Ishikawa (cell line): Measurements from ENCODE around the gene TMC5.

Experiments
- CEBPB ChIP-seq: IDR thresholded peaks from 2 replicates; pipeline ENCODE4 v1.6.1; 2012
- CREB1 ChIP-seq: IDR thresholded peaks from 2 replicates; pipeline ENCODE4 v1.6.1; 2012; ENCODE audit warnings: low read depth
- EP300 ChIP-seq: IDR thresholded peaks from 2 replicates; pipeline ENCODE4 v1.6.1; 2012; ENCODE audit warnings: borderline replicate concordance
- FOXM1 ChIP-seq: IDR thresholded peaks from 2 replicates; pipeline ENCODE4 v1.6.1; 2012; ENCODE audit warnings: low read depth, borderline replicate concordance
- MAX ChIP-seq: IDR thresholded peaks from 2 replicates; pipeline ENCODE4 v1.6.1; 2012
- NFIC ChIP-seq: IDR thresholded peaks from 2 replicates; pipeline ENCODE4 v1.6.1; 2012
- RAD21 ChIP-seq: IDR thresholded peaks from 2 replicates; pipeline ENCODE4 v1.6.1; 2012; ENCODE audit warnings: low read depth
- REST ChIP-seq: IDR thresholded peaks from 2 replicates; pipeline ENCODE4 v1.6.1; 2012; ENCODE audit warnings: low read depth, mild to moderate bottlenecking
- TAF1 ChIP-seq: IDR thresholded peaks from 2 replicates; pipeline ENCODE4 v1.6.1; 2012; ENCODE audit warnings: low read depth, mild to moderate bottlenecking
- TCF12 ChIP-seq: IDR thresholded peaks from 2 replicates; pipeline ENCODE4 v1.6.1; 2012; ENCODE audit warnings: low read depth
- TEAD4 ChIP-seq: IDR thresholded peaks from 2 replicates; pipeline ENCODE4 v1.6.1; 2012
- USF1 ChIP-seq: IDR thresholded peaks from 2 replicates; pipeline ENCODE4 v1.6.1; 2012
- YY1 ChIP-seq: IDR thresholded peaks from 2 replicates; pipeline ENCODE4 v1.6.1; 2012; ENCODE audit warnings: low read depth
- ZBTB7A ChIP-seq: IDR thresholded peaks from 2 replicates; pipeline ENCODE4 v1.6.1; 2012; ENCODE audit warnings: low read depth

The TMC5 gene

GRCh38 chr16:19380328-19380727 is 37.4 kb upstream of the TMC5 start:
- TF ChIP-seq USF1: no peak
- TF ChIP-seq ZBTB7A: no peak
- TF ChIP-seq CEBPB: no peak
- no peak for TF ChIP-seq TAF1
- TF ChIP-seq TEAD4: no peak

- TF ChIP-seq TEAD4 (no peak), CEBPB (peak; percentile 35; the same call in 1 of the 2 replicates)
Observed at GRCh38 chr16:19382084-19382801, 35.4 kb upstream of the TMC5 start.

GRCh38 chr16:19382887-19383816 is 34.5 kb upstream of the TMC5 start:
- TF ChIP-seq TEAD4: no peak
- TF ChIP-seq MAX: no peak
- 0 out of 2 replicates have a peak, but pooled peaks have one; percentile 19 for TF ChIP-seq YY1
- peak; percentile 61 for TF ChIP-seq NFIC
- TF ChIP-seq CREB1: no peak

- no peak for TF ChIP-seq CEBPB
- TF ChIP-seq TEAD4: peak; percentile 82; the same call in 1 of the 2 replicates
- TF ChIP-seq TCF12: peak; percentile 97
- peak; percentile 79 for TF ChIP-seq NFIC
- TF ChIP-seq USF1: no peak
- TF ChIP-seq CREB1: no peak
- TF ChIP-seq ZBTB7A: no peak
- TF ChIP-seq EP300: peak; percentile 77
- no peak for TF ChIP-seq REST
- TF ChIP-seq MAX: 0 out of 2 replicates have a peak, but pooled peaks have one; percentile 35
- no peak for TF ChIP-seq RAD21
- no peak for TF ChIP-seq TAF1
Observed at GRCh38 chr16:19384656-19385055, 33.0 kb upstream of the TMC5 start.

- TF ChIP-seq CEBPB (no peak), ZBTB7A (no peak), YY1 (no peak)
Observed at GRCh38 chr16:19386525-19386924, 31.2 kb upstream of the TMC5 start.

GRCh38 chr16:19389246-19389645 is 28.4 kb upstream of the TMC5 start:
- TF ChIP-seq TCF12: no peak
- peak; percentile 84 for TF ChIP-seq RAD21

- TF ChIP-seq TCF12 (no peak), EP300 (no peak), CREB1 (no peak), TAF1 (no peak), FOXM1 (no peak), RAD21 (no peak), ZBTB7A (no peak), USF1 (no peak), NFIC (no peak), MAX (no peak)
Observed at GRCh38 chr16:19392352-19392751, 25.3 kb upstream of the TMC5 start.
